Fibroblast of the aortic adventitia (primary cell): ENCODE measurements around the gene FOXK2. TPM values are rescaled to one million over a fixed set of nuclear protein-coding genes. Genes with fewer than 3 reads are reported as not detected.
A peak's percentile ranks its signal among the peaks of the same experiment; 100 is the strongest.

Source experiments
- DNase-seq: peaks from one replicate; pipeline ENCODE4 v3.0.0-alpha.2; 2010; ENCODE audit warnings: low read depth
- H3K4me3 ChIP-seq: 2 replicates; pipeline ENCODE4 v1.5.1; 2011; ENCODE audit warnings: low read depth, mild to moderate bottlenecking, control low read depth, low read length, moderate library complexity
- total RNA-seq: library from RNA; depleted of rRNA; stranded (reverse); fragments of >200 nt; gene quantifications from 2 replicates; pipeline ENCODE4 v1.2.3, GENCODE V29; 2012; ENCODE audit warnings: low replicate concordance
- TF ChIP-seq, protein P1 (sequence below): IDR thresholded peaks from 2 replicates; pipeline ENCODE4 v1.5.1; 2011; ENCODE audit warnings: mild to moderate bottlenecking, low read length, control low read depth, inconsistent platforms; ENCODE audit not compliant: insufficient read depth

Gene FOXK2
- total RNA-seq, 1 donor: 28.2 TPM

DNA sequence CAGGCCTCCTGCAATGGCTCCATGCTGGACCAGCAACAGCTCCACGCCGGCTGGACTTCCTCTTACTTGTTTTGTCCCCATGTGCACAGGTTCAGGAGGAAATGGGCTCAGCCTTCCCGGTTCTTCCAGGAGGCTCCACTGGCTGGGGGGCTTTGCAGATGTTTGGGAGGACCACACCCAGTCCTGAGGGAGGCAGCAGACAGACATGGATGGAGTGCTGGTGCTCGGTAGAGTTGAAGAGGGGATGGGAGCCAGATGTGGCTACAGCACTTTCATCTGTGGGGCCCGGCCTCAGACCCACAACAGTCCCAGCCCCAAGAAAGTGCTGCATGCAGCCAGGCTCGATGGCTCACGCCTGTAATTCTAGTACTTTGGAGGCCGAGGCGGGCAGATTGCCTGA, 39.2 kb upstream of the FOXK2 start:
- no peak overlapping the region for H3K4me3 ChIP-seq
- TF ChIP-seq, protein P1, sequence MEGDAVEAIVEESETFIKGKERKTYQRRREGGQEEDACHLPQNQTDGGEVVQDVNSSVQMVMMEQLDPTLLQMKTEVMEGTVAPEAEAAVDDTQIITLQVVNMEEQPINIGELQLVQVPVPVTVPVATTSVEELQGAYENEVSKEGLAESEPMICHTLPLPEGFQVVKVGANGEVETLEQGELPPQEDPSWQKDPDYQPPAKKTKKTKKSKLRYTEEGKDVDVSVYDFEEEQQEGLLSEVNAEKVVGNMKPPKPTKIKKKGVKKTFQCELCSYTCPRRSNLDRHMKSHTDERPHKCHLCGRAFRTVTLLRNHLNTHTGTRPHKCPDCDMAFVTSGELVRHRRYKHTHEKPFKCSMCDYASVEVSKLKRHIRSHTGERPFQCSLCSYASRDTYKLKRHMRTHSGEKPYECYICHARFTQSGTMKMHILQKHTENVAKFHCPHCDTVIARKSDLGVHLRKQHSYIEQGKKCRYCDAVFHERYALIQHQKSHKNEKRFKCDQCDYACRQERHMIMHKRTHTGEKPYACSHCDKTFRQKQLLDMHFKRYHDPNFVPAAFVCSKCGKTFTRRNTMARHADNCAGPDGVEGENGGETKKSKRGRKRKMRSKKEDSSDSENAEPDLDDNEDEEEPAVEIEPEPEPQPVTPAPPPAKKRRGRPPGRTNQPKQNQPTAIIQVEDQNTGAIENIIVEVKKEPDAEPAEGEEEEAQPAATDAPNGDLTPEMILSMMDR: no peak
- no peak for DNase-seq

- TF ChIP-seq, protein P1: no peak
- no peak overlapping the region for H3K4me3 ChIP-seq
- DNase-seq: no peak
Observed at GRCh38 chr17:82483204-82483660, 36.3 kb upstream of the FOXK2 start.

- no peak for DNase-seq
- no peak overlapping the region for H3K4me3 ChIP-seq
- TF ChIP-seq, protein P1: no peak
Observed at GRCh38 chr17:82483836-82484235, 35.7 kb upstream of the FOXK2 start.

GRCh38 chr17:82486231-82487094, 33.1 kb upstream of the FOXK2 start:
- no peak overlapping the region for H3K4me3 ChIP-seq
- TF ChIP-seq, protein P1: no peak
- DNase-seq: no peak

DNA sequence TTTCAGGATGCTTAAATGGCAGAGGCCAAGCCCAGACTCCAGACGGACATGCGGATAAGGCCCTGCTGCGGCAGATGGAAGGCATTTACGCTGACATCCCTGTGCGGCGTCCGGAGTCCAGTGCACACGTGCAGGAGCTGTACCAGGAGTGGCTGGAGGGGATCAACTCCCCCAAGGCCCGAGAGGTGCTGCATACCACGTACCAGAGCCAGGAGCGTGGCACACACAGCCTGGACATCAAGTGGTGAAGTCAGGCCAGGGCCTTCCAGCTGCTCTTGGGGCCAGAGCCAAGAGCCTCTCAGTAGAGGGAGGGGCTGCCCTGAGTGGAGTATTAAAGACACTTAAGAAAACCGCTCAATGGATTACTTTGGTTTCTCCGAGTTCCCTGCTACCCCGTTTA, 31.6 kb upstream of the FOXK2 start:
- DNase-seq: no peak
- H3K4me3 ChIP-seq: no peak overlapping the region
- TF ChIP-seq, protein P1: no peak

GRCh38 chr17:82489117-82489516, 30.4 kb upstream of the FOXK2 start:
- TF ChIP-seq, protein P1: no peak
- H3K4me3 ChIP-seq: no peak overlapping the region
- DNase-seq: peak; percentile 77
